LNCaP clone FGC (cell line): ENCODE results near the gene CNTN4.

ENCODE experiments used
- DNase-seq: peaks from one replicate; pipeline ENCODE4 v3.0.0-alpha.2; 2011; ENCODE audit warnings: low read depth
- H3K4me3 ChIP-seq: 2 replicates; pipeline ENCODE4 v1.5.1; 2011; ENCODE audit warnings: mild to moderate bottlenecking, low read depth, low read length, control low read depth
- CTCF ChIP-seq: IDR thresholded peaks from 2 replicates; pipeline ENCODE4 v1.5.1; 2012; ENCODE audit warnings: mild to moderate bottlenecking; ENCODE audit not compliant: control insufficient read depth, insufficient read depth; ENCODE audit errors: extremely low read depth

The CNTN4 gene

DNA sequence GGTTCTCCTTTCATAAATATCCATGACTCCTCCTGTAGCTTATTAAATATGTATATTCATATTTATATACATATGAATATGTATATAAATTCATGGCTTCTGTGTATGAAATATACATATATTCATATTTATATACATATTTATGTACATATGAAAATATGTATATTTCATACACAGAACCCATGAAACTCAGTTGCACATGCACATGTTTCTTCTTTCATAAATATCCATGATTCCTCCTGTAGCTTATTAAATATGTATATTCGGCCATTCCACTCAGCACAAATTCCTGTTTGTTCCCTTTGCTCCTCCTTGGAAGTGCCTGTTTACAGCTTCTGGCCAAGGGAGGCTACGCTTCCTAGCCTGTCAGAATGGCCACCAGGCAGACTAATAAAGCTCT, 789.9 kb downstream of the CNTN4 start:
- TF ChIP-seq CTCF = no peak
- H3K4me3 ChIP-seq = no peak overlapping the region
- no peak for DNase-seq

DNA sequence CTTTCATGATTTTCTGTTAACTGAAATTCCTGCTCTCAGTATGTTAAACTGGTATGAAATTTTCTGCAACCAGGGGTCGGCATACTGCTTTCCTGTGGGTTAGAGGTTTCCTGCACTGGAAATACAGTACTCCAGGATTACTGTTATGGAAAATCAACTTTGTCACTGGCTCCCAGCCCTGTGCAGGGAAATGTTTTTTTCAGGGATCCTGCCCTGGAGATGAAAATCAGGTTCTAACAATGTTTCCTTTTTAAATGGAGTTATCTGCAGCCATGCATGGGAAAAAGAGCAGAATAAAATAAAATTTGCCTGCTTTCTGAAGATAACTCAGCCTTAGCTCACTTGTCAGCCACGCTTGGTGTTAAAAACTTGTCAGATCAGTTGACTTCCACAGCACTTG, 791.1 kb downstream of the CNTN4 start:
- H3K4me3 ChIP-seq = no peak overlapping the region
- no peak for DNase-seq
- no peak for TF ChIP-seq CTCF

DNA sequence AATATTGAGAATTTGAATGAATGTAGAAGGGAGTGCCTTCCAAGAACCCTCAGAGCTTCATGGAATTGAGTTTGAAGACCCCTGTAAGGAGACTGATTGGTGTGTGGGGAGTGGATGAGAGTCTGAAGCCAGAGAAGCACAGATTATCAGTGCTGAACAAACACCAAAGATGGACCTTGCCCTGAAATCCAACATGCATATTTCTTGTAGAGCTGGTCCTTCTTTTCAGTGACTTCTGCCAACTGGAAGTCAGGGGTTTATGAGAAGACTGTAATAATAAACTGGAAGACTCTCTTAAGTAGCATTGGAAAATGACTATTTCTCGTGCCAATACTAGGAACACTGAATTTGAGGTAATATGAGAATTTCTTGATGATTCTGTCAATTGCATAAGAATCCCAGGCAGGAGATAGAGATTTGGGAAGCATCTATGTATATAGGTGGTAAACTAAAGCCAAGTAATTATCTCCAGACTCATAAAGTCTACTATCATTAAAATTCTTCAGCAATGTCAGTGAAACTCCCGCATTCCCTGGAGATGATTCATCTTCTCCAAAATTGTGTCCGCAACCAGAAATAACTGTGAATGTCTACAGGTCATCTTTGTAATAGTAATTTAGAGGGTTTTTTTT, 797.8 kb downstream of the CNTN4 start:
- DNase-seq = no peak
- no peak for TF ChIP-seq CTCF

DNA sequence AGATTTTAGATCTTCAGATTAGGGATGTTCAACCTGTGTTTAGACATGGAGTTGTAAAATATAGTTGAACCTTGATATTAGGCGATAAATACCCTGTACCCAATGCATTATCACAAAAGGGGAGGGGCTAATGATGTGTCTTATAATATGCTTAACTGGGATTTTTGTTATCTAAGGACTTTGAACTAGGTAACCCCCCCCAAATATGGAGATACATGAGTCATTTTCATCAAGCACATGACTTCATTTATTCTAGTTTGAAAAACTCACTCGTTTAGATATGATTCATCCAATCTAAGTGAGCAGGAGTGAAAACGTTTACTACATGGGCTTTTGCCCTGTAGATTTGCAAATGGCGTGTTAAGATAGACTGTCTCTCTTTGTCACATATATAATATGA, 799.2 kb downstream of the CNTN4 start:
- DNase-seq = no peak
- TF ChIP-seq CTCF = no peak
- no peak overlapping the region for H3K4me3 ChIP-seq

More for the DNA sequence above, 797.8 kb downstream of the CNTN4 start:
- H3K4me3 ChIP-seq = no peak overlapping the region

DNA sequence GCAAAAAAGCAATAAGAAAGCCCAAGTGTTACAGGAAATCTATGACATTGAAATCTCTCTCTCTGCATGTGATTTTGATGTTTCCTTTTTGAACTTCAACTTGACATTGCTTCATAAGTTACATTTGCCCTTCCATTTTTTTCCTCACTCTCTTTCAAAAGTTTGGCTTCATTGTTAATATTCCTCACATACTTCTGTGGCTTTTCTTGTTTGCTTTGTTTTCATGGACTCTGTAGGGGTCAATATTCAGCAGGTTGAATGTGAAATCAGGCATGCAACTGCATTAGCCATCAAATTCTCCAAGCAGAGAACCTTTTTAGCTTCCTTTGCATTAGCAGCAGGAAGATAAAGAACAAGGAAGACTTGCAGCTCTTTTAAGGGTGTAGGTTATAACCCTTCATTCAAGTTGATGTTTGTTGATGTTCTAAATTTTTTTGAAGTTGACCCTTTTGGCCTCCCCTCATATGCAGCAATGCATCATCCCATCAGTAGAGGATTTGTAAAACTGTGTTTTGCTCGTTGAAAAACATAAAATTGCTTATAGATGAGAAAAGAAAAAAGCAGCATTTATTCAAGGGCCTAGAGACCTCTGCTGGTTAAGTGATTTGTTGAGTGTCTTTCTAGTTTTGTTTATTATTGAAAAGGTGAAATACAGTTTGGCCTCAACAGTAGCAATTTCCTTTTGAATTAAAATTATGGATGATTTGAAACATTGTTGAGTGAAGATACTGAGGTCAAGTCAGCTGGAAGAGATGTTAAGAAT, 800.1 kb downstream of the CNTN4 start:
- TF ChIP-seq CTCF = peak; percentile 14; the same call in 1 of the 2 replicates
- no peak for DNase-seq
- H3K4me3 ChIP-seq = no peak overlapping the region

DNA sequence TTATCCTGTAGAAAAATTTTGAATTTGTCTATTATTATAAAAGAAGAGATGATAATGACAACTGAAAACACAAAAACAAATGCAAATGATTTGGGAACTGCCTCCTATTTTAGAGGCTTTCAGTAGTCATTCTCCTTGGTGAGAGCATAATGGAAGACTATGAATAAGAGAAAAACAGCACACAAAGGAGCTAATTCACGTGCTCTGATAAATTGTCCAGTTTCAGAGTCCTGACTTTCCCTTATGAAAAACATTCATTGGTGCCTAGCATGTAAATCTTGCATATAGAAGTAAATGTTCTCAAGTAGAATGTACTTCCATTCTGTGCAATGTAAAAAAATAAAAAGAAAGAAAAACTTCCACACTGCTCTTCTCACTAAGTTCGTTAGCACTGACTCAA, 805.4 kb downstream of the CNTN4 start:
- TF ChIP-seq CTCF = no peak
- no peak for DNase-seq
- no peak overlapping the region for H3K4me3 ChIP-seq
